ENCODE measurements around the gene FSTL4. TPM values are rescaled to one million over a fixed set of nuclear protein-coding genes. Genes with fewer than 3 reads are reported as not detected.

FSTL4 gene
- total and polyA plus RNA-seq, 8 donors, result 0.11 to 2.9 (median 0.22) TPM

DNA sequence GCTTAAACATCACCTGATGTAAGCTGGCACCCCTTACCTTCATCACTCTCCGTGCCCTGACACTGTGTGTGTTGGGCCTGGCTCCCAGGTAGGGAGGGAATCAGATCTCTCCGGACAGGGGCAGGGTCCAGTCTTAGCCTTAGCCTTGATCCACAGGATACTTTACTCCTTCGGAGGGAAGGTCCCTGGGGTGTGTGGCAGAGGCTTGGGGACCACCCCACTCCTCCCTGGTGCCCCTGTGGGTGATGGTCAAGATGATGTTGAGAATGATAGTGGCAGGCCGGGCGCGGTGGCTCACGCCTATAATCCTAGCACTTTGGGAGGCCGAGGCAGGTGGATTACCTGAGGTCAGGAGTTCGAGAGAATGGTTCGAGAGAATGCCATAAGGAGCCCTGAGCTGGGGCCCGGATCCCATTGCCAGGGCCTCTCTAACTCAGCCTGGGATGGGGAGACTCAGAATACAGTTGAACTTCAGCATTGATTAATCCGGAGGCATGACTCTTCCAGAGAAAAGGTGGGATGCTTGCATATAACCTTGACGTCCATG, 291.0 kb downstream of the FSTL4 start:
- ATAC-seq (no peak), DNase-seq (no peak)
- no peak overlapping the region for H3K4me3 ChIP-seq
- H3K27me3 ChIP-seq, result no peaks in the 10 kb centered on the region
- no peaks in the 10 kb centered on the region for H3K4me1 ChIP-seq
- intact Hi-C loops (cut with DNase I), result no loop called here
- no peak overlapping the region for H3K27ac ChIP-seq
- TF ChIP-seq CTCF (IDR thresholded peaks at IDR 0.05), result no peak
- no peaks in the 10 kb centered on the region for H3K36me3 ChIP-seq
- no peaks in the 10 kb centered on the region for H3K9me3 ChIP-seq

- TF ChIP-seq CTCF (IDR thresholded peaks at IDR 0.05), result no peak
- no peaks in the 10 kb centered on the region for H3K4me1 ChIP-seq
- no peaks in the 10 kb centered on the region for H3K9me3 ChIP-seq
- H3K4me3 ChIP-seq, result no peak overlapping the region
- H3K27me3 ChIP-seq, result no peaks in the 10 kb centered on the region
- DNase-seq (no peak), ATAC-seq (peak; percentile 38)
- intact Hi-C loops (cut with DNase I), result no loop called here
- H3K36me3 ChIP-seq, result no peaks in the 10 kb centered on the region
- H3K27ac ChIP-seq, result no peak overlapping the region
These were observed 292.3 kb downstream of the FSTL4 start for GRCh38 chr5:133319905-133320520.

GRCh38 chr5:133319244-133319643, 293.1 kb downstream of the FSTL4 start:
- H3K36me3 ChIP-seq, result no peaks in the 10 kb centered on the region
- no peak overlapping the region for H3K4me3 ChIP-seq
- intact Hi-C loops (cut with DNase I), result no loop called here
- H3K4me1 ChIP-seq, result no peaks in the 10 kb centered on the region
- no peaks in the 10 kb centered on the region for H3K9me3 ChIP-seq
- H3K27ac ChIP-seq, result no peak overlapping the region
- no peak for TF ChIP-seq CTCF (IDR thresholded peaks at IDR 0.05)
- H3K27me3 ChIP-seq, result no peaks in the 10 kb centered on the region
- no peak for DNase-seq
- no peak for ATAC-seq

- no peak overlapping the region for H3K4me3 ChIP-seq
These were observed 294.8 kb downstream of the FSTL4 start for GRCh38 chr5:133317558-133317957.

More at GRCh38 chr5:133317558-133317957, 294.8 kb downstream of the FSTL4 start:
- Histone ChIP-seq H3K36me3 (no peaks in the 10 kb centered on the region), H3K27me3 (no peaks in the 10 kb centered on the region), H3K9me3 (no peaks in the 10 kb centered on the region), H3K27ac (no peak overlapping the region), H3K4me1 (no peaks in the 10 kb centered on the region)
- intact Hi-C loops (cut with DNase I), result no loop called here
- DNase-seq (no peak), ATAC-seq (no peak)
- TF ChIP-seq CTCF (IDR thresholded peaks at IDR 0.05), result no peak
